Adrenal gland (tissue), 12 donors: ENCODE data around the gene ATXN10. TPM values are rescaled to one million over a fixed set of nuclear protein-coding genes. Genes with fewer than 3 reads are reported as not detected.
A peak's percentile ranks its signal among the peaks of the same experiment; 100 is the strongest.
"Not testable (repeated sequence)": the region's sequence is repeated elsewhere in the genome, so short reads cannot be mapped to it uniquely, and the experiment has no call there.

Source experiments
- DNase-seq, 7 donors: peaks; one replicate each; pipeline ENCODE4 v3.0.0-alpha.2; 2019 to 2020
- H3K27ac ChIP-seq, 5 donors: fragments of 200-600 bp; sonication (generic) in 4 of 5; 1 replicate in 3 of 5; 2 replicates in 2 of 5; pipeline versions ENCODE4 v1.5.1 to v1.8.0; 2016 to 2020; ENCODE audit warnings: mild to moderate bottlenecking in 1 of 5
- H3K27me3 ChIP-seq: fragments of 200-600 bp; 2 replicates; pipeline ENCODE4 v1.8.0; 2021
- H3K36me3 ChIP-seq, 2 donors: fragments of 200-600 bp; replicated peaks in 1 of 2; 1 replicate in 1 of 2; 2 replicates in 1 of 2; pipeline versions ENCODE4 v1.5.1 to v1.8.0; 2018 to 2022
- H3K4me1 ChIP-seq, 2 donors: fragments of 200-600 bp; replicated peaks in 1 of 2; 1 replicate in 1 of 2; 2 replicates in 1 of 2; pipeline versions ENCODE4 v1.5.1 to v1.8.0; 2018 to 2021
- H3K4me3 ChIP-seq, 4 donors: fragments of 200-600 bp; sonication (generic) in 3 of 4; one replicate each; pipeline ENCODE4 v1.5.1; 2016 to 2018
- H3K9me3 ChIP-seq, 3 donors: fragments of 200-600 bp; sonication (generic) in 1 of 3; replicated peaks in 1 of 3; 1 replicate in 2 of 3; 2 replicates in 1 of 3; pipeline versions ENCODE4 v1.5.1 to v1.8.0; 2016 to 2021
- POLR2A ChIP-seq, 2 donors: fragments of 450-650 bp; IDR thresholded peaks; one replicate each; pipeline ENCODE4 v1.6.1; 2017; ENCODE audit warnings: antibody characterized with exemption in 2 of 2, mild to moderate bottlenecking in 2 of 2, moderate library complexity in 1 of 2
- WGBS, 4 donors: extraction: QIAGEN DNeasy Blood & Tissue Kit in 2 of 4; methylation state at CpG; one replicate each; pipeline versions ENCODE4 v1.1.5 to v1.1.7; 2013 to 2017; 5-methylcytosine and 5-hydroxymethylcytosine counted together
- intact Hi-C, 2 donors: fragments of 100-400 bp; cut with DNase I; formaldehyde crosslinking; loops; one replicate each; pipeline versions ENCODE4 v1.14.1 to v1.15.0; 2022 to 2023
- polyA plus RNA-seq, 3 donors: library from polyadenylated mRNA; stranded (reverse); fragments of 200-250 nt in 2 of 3; fragments of 350-450 nt in 1 of 3; fragmentation: Illumina TruSeq in 1 of 3; extraction: RNeasy Lipid Tissue Mini Kit (QIAGEN cat#74804) in 1 of 3; gene quantifications; one replicate each; pipeline ENCODE4 v1.2.3, GENCODE V29; 2013 to 2014
- total RNA-seq, 9 donors: library from RNA; depleted of rRNA in 4 of 9; stranded (reverse); fragments of >200 nt in 4 of 9; fragments of 120-200 nt in 1 of 9; fragmentation: NEBNext Ultra II Directional in 1 of 9; extraction: Animal tissue kit (Norgen Biotek cat#: 25700) in 1 of 9; gene quantifications; one replicate each; pipeline versions ENCODE4 v1.1.0 to v1.2.4, GENCODE V29; 2013 to 2023
- TF ChIP-seq, protein P1 (sequence below), 6 experiments: fragments of 450-650 bp in 4 of 6; fragments of 200-600 bp in 2 of 6; sonication (generic) in 1 of 6; IDR thresholded peaks; 1 replicate in 5 of 6; 2 replicates in 1 of 6; pipeline versions ENCODE4 v1.5.1 to v1.8.0; 2016 to 2021; ENCODE audit warnings: antibody characterized with exemption in 6 of 6, mild to moderate bottlenecking in 2 of 6, moderate library complexity in 1 of 6
- donor health status: healthy with polysubstance abuse.
- donor health status: Bipolar disorder and iron deficiency.
- donor health status: DM: yes; HTN: yes; CAD: no.
- donor health status: DM: no; HTN: no; CAD: no.
- donor health status: DM: no; HTN: no; CAD: no.
- donor health status: DM: yes; HTN: yes; CAD: no.

ATXN10 gene
- total and polyA plus RNA-seq, 12 donors: 21.2 to 306 (median 165) TPM

DNA sequence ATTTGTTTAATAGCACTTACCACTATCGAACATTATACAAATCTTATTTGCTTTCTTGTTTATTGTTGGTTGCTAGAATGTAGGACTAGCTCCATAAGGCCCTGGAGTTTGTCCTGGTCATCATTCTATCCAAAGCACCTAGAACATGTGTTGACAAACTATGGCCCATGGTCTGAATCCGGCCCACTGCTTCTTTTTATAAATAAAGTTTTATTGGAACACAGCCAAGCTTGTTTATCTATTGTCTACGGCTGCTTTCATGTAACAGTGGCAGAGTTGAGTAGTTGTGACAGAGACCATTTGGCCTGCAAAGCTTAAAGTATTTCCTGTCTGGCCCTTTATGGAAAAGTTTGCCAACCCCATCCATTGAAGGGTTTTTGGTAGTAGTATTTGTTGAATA lies 38.8 kb downstream of the ATXN10 start:
- no peak overlapping the region for H3K4me3 ChIP-seq
- DNase-seq: no peak
- no peaks in the 10 kb centered on the region for H3K9me3 ChIP-seq
- H3K36me3 ChIP-seq: no peaks in the 10 kb centered on the region
- whole genome bisulfite sequencing, 4 donors: 77 to 80% (median 78%) methylated on average over 3 of the region's 3 CpGs
- intact Hi-C loops: no loop called here
- H3K27me3 ChIP-seq: no peaks in the 10 kb centered on the region
- H3K27ac ChIP-seq: peak overlapping the region in 3 of 5 donors; percentile 11 to 60 (median 46)
- no peak for TF ChIP-seq POLR2A (IDR thresholded peaks at IDR 0.05)
- TF ChIP-seq, protein P1, sequence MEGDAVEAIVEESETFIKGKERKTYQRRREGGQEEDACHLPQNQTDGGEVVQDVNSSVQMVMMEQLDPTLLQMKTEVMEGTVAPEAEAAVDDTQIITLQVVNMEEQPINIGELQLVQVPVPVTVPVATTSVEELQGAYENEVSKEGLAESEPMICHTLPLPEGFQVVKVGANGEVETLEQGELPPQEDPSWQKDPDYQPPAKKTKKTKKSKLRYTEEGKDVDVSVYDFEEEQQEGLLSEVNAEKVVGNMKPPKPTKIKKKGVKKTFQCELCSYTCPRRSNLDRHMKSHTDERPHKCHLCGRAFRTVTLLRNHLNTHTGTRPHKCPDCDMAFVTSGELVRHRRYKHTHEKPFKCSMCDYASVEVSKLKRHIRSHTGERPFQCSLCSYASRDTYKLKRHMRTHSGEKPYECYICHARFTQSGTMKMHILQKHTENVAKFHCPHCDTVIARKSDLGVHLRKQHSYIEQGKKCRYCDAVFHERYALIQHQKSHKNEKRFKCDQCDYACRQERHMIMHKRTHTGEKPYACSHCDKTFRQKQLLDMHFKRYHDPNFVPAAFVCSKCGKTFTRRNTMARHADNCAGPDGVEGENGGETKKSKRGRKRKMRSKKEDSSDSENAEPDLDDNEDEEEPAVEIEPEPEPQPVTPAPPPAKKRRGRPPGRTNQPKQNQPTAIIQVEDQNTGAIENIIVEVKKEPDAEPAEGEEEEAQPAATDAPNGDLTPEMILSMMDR (IDR thresholded peaks at IDR 0.05): no peak
- H3K4me1 ChIP-seq: peaks cover 13 to 29% of the 10 kb centered on the region in 2 donors

DNA sequence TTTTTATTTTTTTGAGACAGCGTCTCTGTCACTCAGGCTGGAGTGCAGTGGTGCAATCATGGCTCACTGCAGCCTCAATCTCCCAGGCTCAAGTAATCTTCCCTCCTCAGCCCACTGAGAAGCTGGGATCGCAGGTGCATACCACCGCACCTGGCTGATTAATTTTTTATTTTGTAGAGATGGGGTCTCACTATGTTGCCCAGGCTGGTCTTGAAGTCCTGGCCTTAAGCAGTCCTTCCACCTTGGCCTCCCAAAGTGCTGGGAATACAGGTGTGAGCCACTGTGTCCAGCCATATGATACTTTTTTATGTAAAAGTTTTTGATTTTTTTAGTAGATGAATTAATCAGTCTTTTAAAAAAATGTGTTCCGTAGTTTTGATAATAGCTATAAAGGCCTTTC lies 42.8 kb downstream of the ATXN10 start:
- 98 to 100% (median 99%) methylated on average over 4 of the region's 4 CpGs for WGBS, 4 donors
- H3K27me3 ChIP-seq, intact Hi-C loops, H3K36me3 ChIP-seq, DNase-seq, H3K4me3 ChIP-seq, H3K27ac ChIP-seq, H3K9me3 ChIP-seq: not testable (repeated sequence)
- H3K4me1 ChIP-seq: peaks cover 10 to 16% of the 10 kb centered on the region in 2 donors

DNA sequence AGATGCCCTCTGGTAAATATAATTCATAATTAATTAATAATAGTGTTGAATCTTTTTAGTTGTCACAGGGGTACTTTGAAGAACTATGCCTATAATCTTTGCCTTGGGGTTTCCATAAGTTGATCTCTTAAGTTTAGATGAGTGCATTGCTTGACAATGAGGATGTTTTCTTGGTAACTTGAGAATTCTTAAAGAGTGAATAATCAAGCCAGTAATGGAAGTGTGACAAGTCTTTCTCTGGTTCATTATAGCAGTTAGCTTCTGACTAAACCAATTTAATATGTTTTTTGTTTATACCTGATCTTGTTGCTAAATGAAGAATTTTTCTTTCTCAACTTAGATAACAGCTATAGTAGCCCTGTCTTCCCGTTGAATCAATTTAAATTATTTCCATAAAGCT lies 46.2 kb downstream of the ATXN10 start:
- WGBS, 4 donors: 90 to 93% (median 92%) methylated on average over 1 of the region's 1 CpG
- Histone ChIP-seq H3K4me1 (peaks cover 0 to 11% of the 10 kb centered on the region in 2 donors), H3K9me3 (no peaks in the 10 kb centered on the region), H3K27me3 (no peaks in the 10 kb centered on the region), H3K36me3 (no peaks in the 10 kb centered on the region), H3K27ac (no peak overlapping the region), H3K4me3 (no peak overlapping the region)
- DNase-seq: no peak
- TF ChIP-seq, protein P1 (IDR thresholded peaks at IDR 0.05): no peak
- intact Hi-C loops: no loop called here

DNA sequence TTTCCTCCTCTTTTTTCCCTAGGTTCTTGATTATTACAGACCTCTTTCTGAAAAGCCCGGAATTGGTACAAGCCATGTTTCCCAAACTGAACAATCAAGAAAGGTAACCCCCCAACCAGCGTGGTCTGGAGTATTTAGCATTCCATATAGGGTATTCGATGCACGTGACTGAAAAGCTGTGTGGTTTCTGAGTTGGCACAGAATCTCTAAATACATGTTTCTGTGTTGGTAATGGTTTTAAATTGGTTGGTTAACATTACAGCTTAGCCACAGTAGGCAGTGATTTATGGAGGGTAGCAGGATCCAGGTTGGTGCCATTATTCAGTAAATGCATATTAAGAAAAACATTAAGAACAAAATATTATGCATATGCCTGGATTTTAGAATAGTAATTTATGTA lies 46.8 kb downstream of the ATXN10 start:
- H3K27ac ChIP-seq: no peak overlapping the region
- intact Hi-C loops: no loop called here
- no peak for DNase-seq
- 94 to 97% (median 95%) methylated on average over 4 of the region's 4 CpGs for WGBS, 4 donors
- H3K36me3 ChIP-seq: no peaks in the 10 kb centered on the region
- no peaks in the 10 kb centered on the region for H3K27me3 ChIP-seq
- TF ChIP-seq, protein P1 (IDR thresholded peaks at IDR 0.05): no peak
- no peak for TF ChIP-seq POLR2A (IDR thresholded peaks at IDR 0.05)
- peaks cover 0 to 11% of the 10 kb centered on the region in 2 donors for H3K4me1 ChIP-seq
- H3K4me3 ChIP-seq: no peak overlapping the region
- H3K9me3 ChIP-seq: no peaks in the 10 kb centered on the region

DNA sequence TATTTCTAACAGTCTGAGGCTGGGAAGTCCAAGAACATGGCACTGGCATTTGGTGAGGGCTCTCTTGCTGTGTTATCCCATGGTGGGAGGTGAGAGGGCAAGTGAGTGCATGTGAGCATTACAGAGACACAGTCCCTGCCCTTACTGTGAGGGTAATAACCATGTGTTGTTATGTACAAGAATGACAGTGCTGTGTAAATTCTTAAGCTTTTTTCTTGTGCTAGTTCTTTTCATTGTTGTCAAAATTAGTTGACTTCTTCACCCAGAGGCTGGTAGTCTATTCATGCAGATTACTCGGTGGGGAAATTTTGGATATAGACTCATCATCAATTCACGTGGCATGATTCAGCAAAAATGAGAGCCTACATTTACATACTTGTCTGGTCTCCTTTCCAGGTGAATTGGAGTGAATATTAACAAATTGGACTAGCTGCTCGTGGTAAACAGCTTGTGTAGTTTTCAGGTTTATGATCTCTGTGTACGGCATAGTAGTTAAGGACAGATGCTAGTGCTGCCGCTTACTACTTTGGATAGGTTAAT lies 49.3 kb downstream of the ATXN10 start:
- WGBS, 4 donors: 93 to 98% (median 98%) methylated on average over 5 of the region's 5 CpGs
- no peak for DNase-seq
- H3K27ac ChIP-seq: peak overlapping the region in 1 of 5 donors; percentile 41

More for the DNA sequence above, 49.3 kb downstream of the ATXN10 start:
- peaks cover 0 to 11% of the 10 kb centered on the region in 2 donors for H3K4me1 ChIP-seq
- H3K9me3 ChIP-seq: no peaks in the 10 kb centered on the region
- H3K27me3 ChIP-seq: no peaks in the 10 kb centered on the region
- TF ChIP-seq, protein P1 (IDR thresholded peaks at IDR 0.05): no peak
- no peak for TF ChIP-seq POLR2A (IDR thresholded peaks at IDR 0.05)
- intact Hi-C loops: no loop called here
- no peaks in the 10 kb centered on the region for H3K36me3 ChIP-seq
- H3K4me3 ChIP-seq: no peak overlapping the region
